T-cell (primary cell): ENCODE measurements around the gene TPI1. TPM values are rescaled to one million over a fixed set of nuclear protein-coding genes. Genes with fewer than 3 reads are reported as not detected.
"Not testable (repeated sequence)": the region's sequence is repeated elsewhere in the genome, so short reads cannot be mapped to it uniquely, and the experiment has no call there.

Experiments used
- ATAC-seq, 4 experiments: fragments of 200-7000 bp in 3 of 4; fragments of 150-1000 bp in 1 of 4; cut with Tn5 transposase; replicated peaks in 1 of 4; 1 replicate in 3 of 4; 2 replicates in 1 of 4; pipeline ENCODE4 v1.10.0; 2021; ENCODE audit warnings: moderate library complexity in 3 of 4, mild to moderate bottlenecking in 2 of 4, moderate number of reproducible peaks in 1 of 4
- CTCF ChIA-PET, 2 donors: fragments of 300-600 bp; sonication (Branson Sonifier 250); formaldehyde crosslinking; loops; one replicate each; lab custom pipeline; 2022; ENCODE audit warnings: antibody characterized with exemption in 2 of 2; lab: Charles Lee
- POLR2A ChIA-PET, 2 donors: fragments of 300-600 bp; sonication (Branson Sonifier 250); formaldehyde crosslinking; loops; one replicate each; lab custom pipeline; 2022; ENCODE audit warnings: antibody characterized with exemption in 2 of 2; lab: Charles Lee
- DNase-seq, 35 experiments: peaks; one replicate each; pipeline versions ENCODE4 v3.0.0 to v3.0.0-alpha.2; 2013 to 2023
- H3K27ac ChIP-seq: one replicate; pipeline ENCODE4 v1.5.1; 2013; ENCODE audit warnings: low read length
- H3K27me3 ChIP-seq, 2 experiments: replicated peaks in 1 of 2; 1 replicate in 1 of 2; 2 replicates in 1 of 2; pipeline versions ENCODE4 v1.6.1 to v1.7.0; 2013; ENCODE audit warnings: low read length in 1 of 2, mixed read lengths in 1 of 2; ENCODE audit not compliant: control insufficient read depth in 2 of 2, insufficient read depth in 2 of 2; ENCODE audit errors: extremely low read depth in 1 of 2
- H3K36me3 ChIP-seq, 2 donors: 1 replicate in 1 of 2; 2 replicates in 1 of 2; pipeline versions ENCODE4 v1.6.1 to v1.7.0; 2013; ENCODE audit warnings: low read length in 1 of 2; ENCODE audit not compliant: control insufficient read depth in 2 of 2, insufficient read depth in 1 of 2; ENCODE audit errors: extremely low read depth in 1 of 2
- H3K4me1 ChIP-seq, 2 experiments: 1 replicate in 1 of 2; 2 replicates in 1 of 2; pipeline versions ENCODE4 v1.6.1 to v1.7.0; 2013; ENCODE audit warnings: low read length in 2 of 2, mixed read lengths in 1 of 2; ENCODE audit not compliant: insufficient read depth in 2 of 2, control insufficient read depth in 1 of 2; ENCODE audit errors: extremely low read depth in 1 of 2
- H3K4me3 ChIP-seq, 2 donors: 1 replicate in 1 of 2; 2 replicates in 1 of 2; pipeline versions ENCODE4 v1.5.1 to v1.7.0; 2013; ENCODE audit warnings: mild to moderate bottlenecking in 2 of 2, low read length in 1 of 2, moderate library complexity in 1 of 2; ENCODE audit not compliant: control insufficient read depth in 1 of 2; ENCODE audit errors: extremely low read depth in 1 of 2
- H3K9me3 ChIP-seq: 2 replicates; pipeline ENCODE4 v1.7.0; 2013
- H3K27ac Mint-ChIP-seq, 2 donors: one replicate each; pipeline ENCODE4 v1.8.0; 2020 to 2021; ENCODE audit warnings: mild to moderate bottlenecking in 2 of 2, mixed read lengths in 2 of 2
- H3K27me3 Mint-ChIP-seq, 2 donors: one replicate each; pipeline ENCODE4 v1.8.0; 2021 to 2022; ENCODE audit warnings: mixed read lengths in 2 of 2
- H3K36me3 Mint-ChIP-seq: one replicate; pipeline ENCODE4 v1.8.0; 2021; ENCODE audit warnings: mixed read lengths
- H3K4me1 Mint-ChIP-seq, 3 donors: one replicate each; pipeline ENCODE4 v1.8.0; 2020 to 2022; ENCODE audit warnings: mixed read lengths in 3 of 3, mild to moderate bottlenecking in 1 of 3
- H3K4me3 Mint-ChIP-seq, 3 donors: one replicate each; pipeline ENCODE4 v1.8.0; 2020 to 2022; ENCODE audit warnings: mild to moderate bottlenecking in 3 of 3, mixed read lengths in 3 of 3, moderate library complexity in 3 of 3
- H3K9me3 Mint-ChIP-seq, 3 donors: one replicate each; pipeline ENCODE4 v1.8.0; 2020 to 2022; ENCODE audit warnings: mixed read lengths in 3 of 3
- WGBS: methylation state at CpG from one replicate; pipeline ENCODE4 v1.1.5; 2013; ENCODE audit warnings: missing lambda C conversion rate; ENCODE audit not compliant: insufficient coverage; 5-methylcytosine and 5-hydroxymethylcytosine counted together
- total RNA-seq, 35 experiments: library from RNA in 6 of 35; stranded (reverse) in 6 of 35; fragments of 120-200 nt in 1 of 35; gene quantifications; one replicate each; pipeline versions ENCODE4 v1.2.1 to v1.2.4 and lab custom pipeline; 2013 to 2026

Gene TPI1
- total RNA-seq, 5 donors from 2014 or later (not counting 1 experiment from before 2014, with no cell fraction given): 132 to 208 (median 189) TPM

DNA sequence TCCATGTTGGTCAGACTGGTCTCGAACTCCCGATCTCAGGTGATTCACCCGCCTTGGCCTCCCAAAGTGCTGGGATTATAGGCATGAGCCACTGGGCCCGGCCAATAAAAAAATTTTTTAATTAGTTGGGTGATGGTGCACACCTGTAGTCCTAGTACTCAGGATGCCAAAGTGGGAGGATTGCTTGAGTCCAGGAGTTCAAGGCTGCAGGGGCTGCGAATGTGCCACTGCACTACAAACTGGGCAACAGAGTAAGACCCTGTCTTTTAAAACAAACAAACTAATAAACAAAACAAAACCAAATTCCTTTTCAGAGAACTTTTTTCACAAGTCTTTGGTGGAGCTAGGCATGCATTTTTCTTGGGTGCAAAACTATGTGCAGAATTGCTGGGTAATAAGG lies 15.9 kb downstream of the TPI1 start:
- peaks cover 3% of the 10 kb centered on the region for H3K36me3 Mint-ChIP-seq
- no peaks in the 10 kb centered on the region for H3K4me1 Mint-ChIP-seq
- H3K27ac Mint-ChIP-seq: no peak overlapping the region
- Histone ChIP-seq H3K4me3 (no peak overlapping the region), H3K27me3 (no peaks in the 10 kb centered on the region), H3K36me3 (peaks cover 4 to 10% of the 10 kb centered on the region in 2 donors), H3K9me3 (no peaks in the 10 kb centered on the region), H3K27ac (no peak overlapping the region), H3K4me1 (no peaks in the 10 kb centered on the region)
- ChIA-PET POLR2A (no interaction called here), CTCF (interaction anchor here in 1 of 2 donors (2.0 kb wide), 1 partner anchor 11 kb away, joined by 8 read pairs; the partner anchor contains the start of gene SPSB2)
- H3K9me3 Mint-ChIP-seq: no peaks in the 10 kb centered on the region
- H3K4me3 Mint-ChIP-seq: no peak overlapping the region
- WGBS: 86% methylated on average over 3 of the region's 5 CpGs
- DNase-seq (no peak), ATAC-seq (no peak)
- no peaks in the 10 kb centered on the region for H3K27me3 Mint-ChIP-seq

DNA sequence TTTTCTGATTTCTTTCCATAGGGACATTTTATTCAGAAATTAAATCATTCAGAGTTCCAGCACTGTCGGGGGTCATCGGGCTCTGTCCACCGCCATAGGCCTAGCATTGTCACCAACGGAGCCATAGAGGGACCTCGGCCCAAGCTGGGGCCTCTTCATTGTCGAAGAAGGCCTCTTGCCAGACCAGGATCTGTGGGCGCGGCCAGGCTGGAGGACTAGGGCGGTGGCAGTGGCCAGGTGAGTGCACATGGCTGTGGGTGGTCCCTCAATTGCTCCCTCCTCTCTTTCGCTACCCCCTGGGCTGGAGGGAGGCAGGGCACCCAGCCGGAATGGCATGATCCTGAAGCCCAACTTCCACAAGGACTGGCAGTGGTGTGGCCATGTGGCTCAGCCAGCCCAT lies 16.4 kb downstream of the TPI1 start:
- Histone ChIP-seq H3K4me3 (no peak overlapping the region), H3K9me3 (no peaks in the 10 kb centered on the region), H3K4me1 (no peaks in the 10 kb centered on the region), H3K27me3 (no peaks in the 10 kb centered on the region), H3K27ac (no peak overlapping the region), H3K36me3 (peaks cover 4 to 10% of the 10 kb centered on the region in 2 donors)
- Mint-ChIP-seq H3K4me1 (no peaks in the 10 kb centered on the region), H3K27ac (no peak overlapping the region), H3K36me3 (peaks cover 3% of the 10 kb centered on the region), H3K27me3 (no peaks in the 10 kb centered on the region), H3K4me3 (no peak overlapping the region), H3K9me3 (no peaks in the 10 kb centered on the region)
- POLR2A ChIA-PET: no interaction called here
- ATAC-seq (no peak), DNase-seq (no peak)
- 100% methylated on average over 10 of the region's 11 CpGs for WGBS
- CTCF ChIA-PET: no interaction called here

GRCh38 chr12:6884539-6884938 lies 17.2 kb downstream of the TPI1 start:
- no peaks in the 10 kb centered on the region for H3K27me3 ChIP-seq
- DNase-seq (no peak), ATAC-seq (no peak)
- Mint-ChIP-seq H3K27me3 (no peaks in the 10 kb centered on the region), H3K4me3 (no peak overlapping the region), H3K27ac (no peak overlapping the region), H3K9me3 (no peaks in the 10 kb centered on the region), H3K4me1 (no peaks in the 10 kb centered on the region), H3K36me3 (peaks cover 3% of the 10 kb centered on the region)
- ChIA-PET CTCF (interaction anchor here in 1 of 2 donors (0.7 to 0.9 kb wide), 2 partner anchors 53 to 229 kb away, joined by 3 read pairs; no protein-coding TSS in a partner anchor), POLR2A (no interaction called here)
- no peak overlapping the region for H3K4me3 ChIP-seq
- no peaks in the 10 kb centered on the region for H3K4me1 ChIP-seq
- H3K9me3 ChIP-seq: no peaks in the 10 kb centered on the region
- H3K36me3 ChIP-seq: peaks cover 4 to 10% of the 10 kb centered on the region in 2 donors
- 97% methylated on average over 16 of the region's 22 CpGs for WGBS
- no peak overlapping the region for H3K27ac ChIP-seq

DNA sequence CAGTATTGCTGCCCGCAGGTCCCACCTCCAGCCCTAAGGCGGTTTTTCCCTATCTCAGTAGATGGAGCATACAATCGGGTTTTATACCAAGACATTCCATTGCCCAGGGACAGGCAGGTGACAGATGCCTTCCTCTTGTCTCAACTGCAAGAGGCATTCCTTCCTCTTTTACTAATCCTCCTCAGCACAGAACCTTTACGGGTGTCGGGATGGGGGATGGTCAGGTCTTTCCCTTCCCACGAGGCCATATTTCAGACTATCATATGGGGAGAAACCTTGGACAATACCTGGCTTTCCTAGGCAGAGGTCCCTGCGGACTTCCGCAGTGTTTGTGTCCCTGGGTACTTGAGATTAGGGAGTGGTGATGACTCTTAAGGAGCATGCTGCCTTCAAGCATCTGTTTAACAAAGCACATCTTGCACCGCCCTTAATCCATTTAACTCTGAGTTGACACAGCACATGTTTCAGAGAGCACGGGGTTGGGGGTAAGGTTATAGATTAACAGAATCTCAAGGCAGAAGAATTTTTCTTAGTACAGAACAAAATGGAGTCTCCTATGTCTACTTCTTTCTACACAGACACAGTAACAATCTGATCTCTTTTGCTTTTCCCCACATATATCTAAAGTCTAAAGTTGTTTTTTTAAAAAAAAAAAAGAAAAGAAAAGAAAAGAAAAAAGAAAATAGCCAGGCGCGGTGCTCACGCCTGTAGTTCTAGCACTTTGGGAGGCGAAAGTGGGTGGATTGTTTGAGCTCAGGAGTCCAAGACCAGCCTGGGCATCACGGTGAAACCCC lies 19.1 kb downstream of the TPI1 start:
- POLR2A ChIA-PET: interaction anchor here in 1 of 2 donors (0.8 kb wide), 1 partner anchor 813 kb away, joined by 4 read pairs; no protein-coding TSS in a partner anchor
- peaks cover 8 to 10% (median 10%) of the 10 kb centered on the region in 3 donors for H3K4me1 Mint-ChIP-seq
- not testable (repeated sequence) for DNase-seq

GRCh38 chr12:6887460-6887859 lies 20.1 kb downstream of the TPI1 start:
- Mint-ChIP-seq H3K27ac (no peak overlapping the region), H3K9me3 (no peaks in the 10 kb centered on the region), H3K27me3 (no peaks in the 10 kb centered on the region), H3K4me3 (no peak overlapping the region), H3K36me3 (peaks cover 3% of the 10 kb centered on the region), H3K4me1 (peaks cover 13% of the 10 kb centered on the region in 3 donors)
- POLR2A ChIA-PET: interaction anchor here in 1 of 2 donors (0.7 kb wide), 1 partner anchor 17 kb away, joined by 3 read pairs; no protein-coding TSS in a partner anchor
- no peak overlapping the region for H3K27ac ChIP-seq
- H3K4me1 ChIP-seq: peaks cover 3 to 16% of the 10 kb centered on the region in 2 experiments
- DNase-seq (no peak), ATAC-seq (no peak)
- H3K36me3 ChIP-seq: peaks cover 4 to 10% of the 10 kb centered on the region in 2 donors
- H3K9me3 ChIP-seq: no peaks in the 10 kb centered on the region
- 96% methylated on average over 4 of the region's 8 CpGs for WGBS
- no peak overlapping the region for H3K4me3 ChIP-seq
- CTCF ChIA-PET: interaction anchor here in 1 of 2 donors (0.6 kb wide), 1 partner anchor 209 kb away, joined by 4 read pairs; no protein-coding TSS in a partner anchor
- H3K27me3 ChIP-seq: no peaks in the 10 kb centered on the region

More for the DNA sequence above, 19.1 kb downstream of the TPI1 start:
- H3K27me3 ChIP-seq, H3K27ac ChIP-seq, H3K36me3 Mint-ChIP-seq, H3K4me3 Mint-ChIP-seq, H3K27ac Mint-ChIP-seq, H3K9me3 Mint-ChIP-seq, H3K27me3 Mint-ChIP-seq, H3K4me1 ChIP-seq, ATAC-seq, H3K36me3 ChIP-seq, H3K9me3 ChIP-seq, H3K4me3 ChIP-seq: not testable (repeated sequence)
- CTCF ChIA-PET: interaction anchor here (0.6 to 0.7 kb wide), 2 partner anchors 134 to 210 kb away, joined by 3 to 4 read pairs; no protein-coding TSS in a partner anchor
- no CpG with 5 or more reads among the region's 15 CpGs for WGBS

DNA sequence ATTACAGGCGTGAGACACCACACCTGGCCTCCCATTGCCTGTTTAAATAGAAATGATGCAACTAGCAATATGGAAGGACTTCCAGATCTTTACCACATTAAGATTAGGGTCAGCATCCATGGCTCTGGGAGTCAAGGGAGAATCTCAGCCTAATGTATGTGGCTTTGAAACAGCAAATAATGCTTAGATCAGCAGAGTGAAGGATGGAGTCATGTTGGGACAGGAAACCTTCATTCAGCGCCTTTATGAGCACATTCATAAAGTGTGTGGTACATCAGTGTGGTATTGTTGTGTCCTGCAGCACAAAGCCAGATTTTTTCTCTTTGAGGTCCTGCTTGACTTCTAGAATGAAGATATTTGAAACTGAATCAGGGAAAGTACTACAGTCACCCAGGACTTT lies 21.0 kb downstream of the TPI1 start:
- DNase-seq (no peak), ATAC-seq (no peak)
- H3K27me3 Mint-ChIP-seq: no peaks in the 10 kb centered on the region
- Histone ChIP-seq H3K4me3 (no peak overlapping the region), H3K4me1 (peaks cover 3 to 16% of the 10 kb centered on the region in 2 experiments), H3K36me3 (peaks cover 4 to 10% of the 10 kb centered on the region in 2 donors), H3K9me3 (no peaks in the 10 kb centered on the region), H3K27me3 (no peaks in the 10 kb centered on the region), H3K27ac (no peak overlapping the region)
- H3K4me3 Mint-ChIP-seq: no peak overlapping the region
- H3K9me3 Mint-ChIP-seq: no peaks in the 10 kb centered on the region
- H3K36me3 Mint-ChIP-seq: peaks cover 3% of the 10 kb centered on the region
- peaks cover 13 to 15% (median 13%) of the 10 kb centered on the region in 3 donors for H3K4me1 Mint-ChIP-seq
- no peak overlapping the region for H3K27ac Mint-ChIP-seq
- ChIA-PET CTCF (no interaction called here), POLR2A (no interaction called here)
- WGBS: 90% methylated on average over 2 of the region's 2 CpGs
